HepG2 (cell line): ENCODE data around the gene ARHGEF16. TPM values are rescaled to one million over a fixed set of nuclear protein-coding genes. Genes with fewer than 3 reads are reported as not detected.

Experiments
- ATRX ChIP-seq: sonication (generic); formaldehyde crosslinking; IDR thresholded peaks from 2 replicates; pipeline ENCODE4 v1.4.0; 2020; ENCODE audit warnings: missing genetic modification reagents, borderline replicate concordance
- KMT2B ChIP-seq: IDR thresholded peaks from 2 replicates; pipeline ENCODE4 v1.6.1; 2016; ENCODE audit warnings: missing genetic modification reagents, missing compliant biosample characterization
- ZNF33B ChIP-seq: sonication (generic); formaldehyde crosslinking; IDR thresholded peaks from 2 replicates; pipeline ENCODE4 v1.5.1; 2020; ENCODE audit warnings: mild to moderate bottlenecking, missing genetic modification reagents
- ZSCAN20 ChIP-seq: sonication (generic); formaldehyde crosslinking; IDR thresholded peaks from 2 replicates; pipeline ENCODE4 v1.4.0; 2020; ENCODE audit warnings: missing genetic modification reagents, mild to moderate bottlenecking, borderline replicate concordance
- polyA plus RNA-seq, 8 experiments: library from polyadenylated mRNA; depleted of rRNA in 3 of 8; stranded (reverse) in 7 of 8; unstranded in 1 of 8; fragments of >200 nt; fragmentation: Illumina TruSeq in 4 of 8; extraction: Trizol in 4 of 8; gene quantifications; 2 replicates each; pipeline versions ENCODE4 v1.2.1 to v1.2.3, GENCODE V29; 2011 to 2016; ENCODE audit warnings: low read depth in 4 of 8, missing spikeins in 1 of 8, mixed read lengths in 1 of 8; ENCODE audit not compliant: insufficient read depth in 1 of 8
- total RNA-seq, 5 experiments: library from RNA; depleted of rRNA; stranded (reverse); fragments of >200 nt; fragmentation: Illumina TruSeq; extraction: Trizol; gene quantifications; 2 replicates each; pipeline ENCODE4 v1.2.3, GENCODE V29; 2016; ENCODE audit warnings: low read depth in 1 of 5
- TF ChIP-seq, protein P1 (sequence below): sonication (generic); formaldehyde crosslinking; IDR thresholded peaks from 2 replicates; pipeline ENCODE4 v1.5.1; 2020; ENCODE audit warnings: mild to moderate bottlenecking, missing genetic modification reagents, moderate library complexity
- TF ChIP-seq, protein P2 (sequence below): sonication (generic); formaldehyde crosslinking; IDR thresholded peaks from 2 replicates; pipeline ENCODE4 v1.5.0; 2020; ENCODE audit warnings: mild to moderate bottlenecking, missing genetic modification reagents, borderline replicate concordance
- TF ChIP-seq, protein P3 (sequence below): sonication (generic); formaldehyde crosslinking; IDR thresholded peaks from 2 replicates; pipeline ENCODE4 v1.5.1; 2020; ENCODE audit warnings: mild to moderate bottlenecking, missing genetic modification reagents, moderate library complexity

The ARHGEF16 gene
- total and polyA plus RNA-seq, 2 of the 13 experiments (the other 11 are each of a cell fraction or from before 2014, with no cell fraction given): 20.3 to 39.9 TPM

GRCh38 chr1:3453891-3454810, at the start of gene ARHGEF16 (continued):
- TF ChIP-seq, protein P1, sequence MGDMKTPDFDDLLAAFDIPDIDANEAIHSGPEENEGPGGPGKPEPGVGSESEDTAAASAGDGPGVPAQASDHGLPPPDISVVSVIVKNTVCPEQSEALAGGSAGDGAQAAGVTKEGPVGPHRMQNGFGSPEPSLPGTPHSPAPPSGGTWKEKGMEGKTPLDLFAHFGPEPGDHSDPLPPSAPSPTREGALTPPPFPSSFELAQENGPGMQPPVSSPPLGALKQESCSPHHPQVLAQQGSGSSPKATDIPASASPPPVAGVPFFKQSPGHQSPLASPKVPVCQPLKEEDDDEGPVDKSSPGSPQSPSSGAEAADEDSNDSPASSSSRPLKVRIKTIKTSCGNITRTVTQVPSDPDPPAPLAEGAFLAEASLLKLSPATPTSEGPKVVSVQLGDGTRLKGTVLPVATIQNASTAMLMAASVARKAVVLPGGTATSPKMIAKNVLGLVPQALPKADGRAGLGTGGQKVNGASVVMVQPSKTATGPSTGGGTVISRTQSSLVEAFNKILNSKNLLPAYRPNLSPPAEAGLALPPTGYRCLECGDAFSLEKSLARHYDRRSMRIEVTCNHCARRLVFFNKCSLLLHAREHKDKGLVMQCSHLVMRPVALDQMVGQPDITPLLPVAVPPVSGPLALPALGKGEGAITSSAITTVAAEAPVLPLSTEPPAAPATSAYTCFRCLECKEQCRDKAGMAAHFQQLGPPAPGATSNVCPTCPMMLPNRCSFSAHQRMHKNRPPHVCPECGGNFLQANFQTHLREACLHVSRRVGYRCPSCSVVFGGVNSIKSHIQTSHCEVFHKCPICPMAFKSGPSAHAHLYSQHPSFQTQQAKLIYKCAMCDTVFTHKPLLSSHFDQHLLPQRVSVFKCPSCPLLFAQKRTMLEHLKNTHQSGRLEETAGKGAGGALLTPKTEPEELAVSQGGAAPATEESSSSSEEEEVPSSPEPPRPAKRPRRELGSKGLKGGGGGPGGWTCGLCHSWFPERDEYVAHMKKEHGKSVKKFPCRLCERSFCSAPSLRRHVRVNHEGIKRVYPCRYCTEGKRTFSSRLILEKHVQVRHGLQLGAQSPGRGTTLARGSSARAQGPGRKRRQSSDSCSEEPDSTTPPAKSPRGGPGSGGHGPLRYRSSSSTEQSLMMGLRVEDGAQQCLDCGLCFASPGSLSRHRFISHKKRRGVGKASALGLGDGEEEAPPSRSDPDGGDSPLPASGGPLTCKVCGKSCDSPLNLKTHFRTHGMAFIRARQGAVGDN (CRISPR knock-in tag): peak; percentile 93
- TF ChIP-seq, protein P2, sequence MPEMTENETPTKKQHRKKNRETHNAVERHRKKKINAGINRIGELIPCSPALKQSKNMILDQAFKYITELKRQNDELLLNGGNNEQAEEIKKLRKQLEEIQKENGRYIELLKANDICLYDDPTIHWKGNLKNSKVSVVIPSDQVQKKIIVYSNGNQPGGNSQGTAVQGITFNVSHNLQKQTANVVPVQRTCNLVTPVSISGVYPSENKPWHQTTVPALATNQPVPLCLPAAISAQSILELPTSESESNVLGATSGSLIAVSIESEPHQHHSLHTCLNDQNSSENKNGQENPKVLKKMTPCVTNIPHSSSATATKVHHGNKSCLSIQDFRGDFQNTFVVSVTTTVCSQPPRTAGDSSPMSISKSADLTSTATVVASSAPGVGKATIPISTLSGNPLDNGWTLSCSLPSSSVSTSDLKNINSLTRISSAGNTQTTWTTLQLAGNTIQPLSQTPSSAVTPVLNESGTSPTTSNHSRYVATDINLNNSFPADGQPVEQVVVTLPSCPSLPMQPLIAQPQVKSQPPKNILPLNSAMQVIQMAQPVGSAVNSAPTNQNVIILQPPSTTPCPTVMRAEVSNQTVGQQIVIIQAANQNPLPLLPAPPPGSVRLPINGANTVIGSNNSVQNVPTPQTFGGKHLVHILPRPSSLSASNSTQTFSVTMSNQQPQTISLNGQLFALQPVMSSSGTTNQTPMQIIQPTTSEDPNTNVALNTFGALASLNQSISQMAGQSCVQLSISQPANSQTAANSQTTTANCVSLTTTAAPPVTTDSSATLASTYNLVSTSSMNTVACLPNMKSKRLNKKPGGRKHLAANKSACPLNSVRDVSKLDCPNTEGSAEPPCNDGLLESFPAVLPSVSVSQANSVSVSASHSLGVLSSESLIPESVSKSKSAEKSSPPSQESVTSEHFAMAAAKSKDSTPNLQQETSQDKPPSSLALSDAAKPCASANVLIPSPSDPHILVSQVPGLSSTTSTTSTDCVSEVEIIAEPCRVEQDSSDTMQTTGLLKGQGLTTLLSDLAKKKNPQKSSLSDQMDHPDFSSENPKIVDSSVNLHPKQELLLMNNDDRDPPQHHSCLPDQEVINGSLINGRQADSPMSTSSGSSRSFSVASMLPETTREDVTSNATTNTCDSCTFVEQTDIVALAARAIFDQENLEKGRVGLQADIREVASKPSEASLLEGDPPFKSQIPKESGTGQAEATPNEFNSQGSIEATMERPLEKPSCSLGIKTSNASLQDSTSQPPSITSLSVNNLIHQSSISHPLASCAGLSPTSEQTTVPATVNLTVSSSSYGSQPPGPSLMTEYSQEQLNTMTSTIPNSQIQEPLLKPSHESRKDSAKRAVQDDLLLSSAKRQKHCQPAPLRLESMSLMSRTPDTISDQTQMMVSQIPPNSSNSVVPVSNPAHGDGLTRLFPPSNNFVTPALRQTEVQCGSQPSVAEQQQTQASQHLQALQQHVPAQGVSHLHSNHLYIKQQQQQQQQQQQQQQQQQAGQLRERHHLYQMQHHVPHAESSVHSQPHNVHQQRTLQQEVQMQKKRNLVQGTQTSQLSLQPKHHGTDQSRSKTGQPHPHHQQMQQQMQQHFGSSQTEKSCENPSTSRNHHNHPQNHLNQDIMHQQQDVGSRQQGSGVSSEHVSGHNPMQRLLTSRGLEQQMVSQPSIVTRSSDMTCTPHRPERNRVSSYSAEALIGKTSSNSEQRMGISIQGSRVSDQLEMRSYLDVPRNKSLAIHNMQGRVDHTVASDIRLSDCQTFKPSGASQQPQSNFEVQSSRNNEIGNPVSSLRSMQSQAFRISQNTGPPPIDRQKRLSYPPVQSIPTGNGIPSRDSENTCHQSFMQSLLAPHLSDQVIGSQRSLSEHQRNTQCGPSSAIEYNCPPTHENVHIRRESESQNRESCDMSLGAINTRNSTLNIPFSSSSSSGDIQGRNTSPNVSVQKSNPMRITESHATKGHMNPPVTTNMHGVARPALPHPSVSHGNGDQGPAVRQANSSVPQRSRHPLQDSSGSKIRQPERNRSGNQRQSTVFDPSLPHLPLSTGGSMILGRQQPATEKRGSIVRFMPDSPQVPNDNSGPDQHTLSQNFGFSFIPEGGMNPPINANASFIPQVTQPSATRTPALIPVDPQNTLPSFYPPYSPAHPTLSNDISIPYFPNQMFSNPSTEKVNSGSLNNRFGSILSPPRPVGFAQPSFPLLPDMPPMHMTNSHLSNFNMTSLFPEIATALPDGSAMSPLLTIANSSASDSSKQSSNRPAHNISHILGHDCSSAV (CRISPR knock-in tag): no peak
- TF ChIP-seq ZSCAN20 (CRISPR knock-in tag): no peak; the same call in 1 of the 2 replicates
- TF ChIP-seq ZNF33B (CRISPR knock-in tag): no peak
- no peak for TF ChIP-seq ATRX
- TF ChIP-seq KMT2B (CRISPR knock-in tag): no peak
- TF ChIP-seq, protein P3, sequence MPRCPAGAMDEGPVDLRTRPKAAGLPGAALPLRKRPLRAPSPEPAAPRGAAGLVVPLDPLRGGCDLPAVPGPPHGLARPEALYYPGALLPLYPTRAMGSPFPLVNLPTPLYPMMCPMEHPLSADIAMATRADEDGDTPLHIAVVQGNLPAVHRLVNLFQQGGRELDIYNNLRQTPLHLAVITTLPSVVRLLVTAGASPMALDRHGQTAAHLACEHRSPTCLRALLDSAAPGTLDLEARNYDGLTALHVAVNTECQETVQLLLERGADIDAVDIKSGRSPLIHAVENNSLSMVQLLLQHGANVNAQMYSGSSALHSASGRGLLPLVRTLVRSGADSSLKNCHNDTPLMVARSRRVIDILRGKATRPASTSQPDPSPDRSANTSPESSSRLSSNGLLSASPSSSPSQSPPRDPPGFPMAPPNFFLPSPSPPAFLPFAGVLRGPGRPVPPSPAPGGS (CRISPR knock-in tag): no peak
